WTC11 (cell line): ENCODE data around the gene EHD4. TPM values are rescaled to one million over a fixed set of nuclear protein-coding genes. Genes with fewer than 3 reads are reported as not detected.

Source experiments
- ATAC-seq: fragments of 200-7000 bp; cut with Tn5 transposase; 2 replicates; pipeline ENCODE4 v1.10.0; 2021; ENCODE audit warnings: mild to moderate bottlenecking, moderate library complexity
- CTCF ChIA-PET: fragments of 300-600 bp; sonication (Branson Sonifier 250); formaldehyde crosslinking; loops from one replicate; lab custom pipeline; 2021; ENCODE audit warnings: antibody characterized with exemption; lab: Charles Lee
- POLR2A ChIA-PET: fragments of 350-600 bp; sonication (Branson Sonifier 250); formaldehyde crosslinking; loops from one replicate; lab custom pipeline; 2021; ENCODE audit warnings: antibody characterized with exemption; lab: Charles Lee
- DNase-seq: peaks from one replicate; pipeline ENCODE4 v3.0.0; 2021; ENCODE audit warnings: low spot score
- H3K27ac Mint-ChIP-seq: 2 replicates; pipeline ENCODE4 v1.8.0; 2021; ENCODE audit warnings: mixed read lengths
- H3K27me3 Mint-ChIP-seq: 2 replicates; pipeline ENCODE4 v1.8.0; 2021; ENCODE audit warnings: low read depth, mild to moderate bottlenecking, moderate library complexity, mixed read lengths
- H3K36me3 Mint-ChIP-seq: 2 replicates; pipeline ENCODE4 v1.8.0; 2021; ENCODE audit warnings: mixed read lengths
- H3K4me1 Mint-ChIP-seq: 2 replicates; pipeline ENCODE4 v1.8.0; 2022; ENCODE audit warnings: mixed read lengths
- H3K4me3 Mint-ChIP-seq: 2 replicates; pipeline ENCODE4 v1.8.0; 2021; ENCODE audit warnings: mild to moderate bottlenecking, moderate library complexity, mixed read lengths
- H3K9me3 Mint-ChIP-seq: 2 replicates; pipeline ENCODE4 v1.8.0; 2021; ENCODE audit warnings: mixed read lengths
- ELF4 ChIP-seq: sonication (generic); formaldehyde crosslinking; IDR thresholded peaks from 2 replicates; pipeline ENCODE4 v1.8.1; 2022; ENCODE audit warnings: low read depth, mild to moderate bottlenecking, moderate library complexity, missing genetic modification reagents
- FOXJ3 ChIP-seq: sonication (generic); formaldehyde crosslinking; IDR thresholded peaks from 2 replicates; pipeline ENCODE4 v1.9.0; 2021; ENCODE audit warnings: missing genetic modification reagents, mild to moderate bottlenecking, borderline replicate concordance
- FOXP1 ChIP-seq: sonication (generic); formaldehyde crosslinking; IDR thresholded peaks from 2 replicates; pipeline ENCODE4 v1.8.0; 2022; ENCODE audit warnings: missing genetic modification reagents, mild to moderate bottlenecking, moderate library complexity, borderline replicate concordance
- IRF2 ChIP-seq: sonication (generic); formaldehyde crosslinking; IDR thresholded peaks from 2 replicates; pipeline ENCODE4 v1.8.0; 2022; ENCODE audit warnings: low read depth, missing genetic modification reagents, borderline replicate concordance
- JAZF1 ChIP-seq: fragments of 250-450 bp; sonication (Bioruptor Pico); IDR thresholded peaks from 2 replicates; pipeline ENCODE4 v1.9.0; 2021; ENCODE audit warnings: moderate library complexity, mild to moderate bottlenecking, inconsistent platforms
- JUN ChIP-seq: sonication (generic); formaldehyde crosslinking; IDR thresholded peaks from 2 replicates; pipeline ENCODE4 v1.8.0; 2023; ENCODE audit warnings: mild to moderate bottlenecking, missing genetic modification reagents
- MYBL2 ChIP-seq: sonication (generic); formaldehyde crosslinking; IDR thresholded peaks from 2 replicates; pipeline ENCODE4 v1.8.1; 2023; ENCODE audit warnings: mild to moderate bottlenecking, moderate library complexity, missing genetic modification reagents
- RELA ChIP-seq: sonication (generic); formaldehyde crosslinking; IDR thresholded peaks from 2 replicates; pipeline ENCODE4 v1.8.1; 2022; ENCODE audit warnings: missing genetic modification reagents, mild to moderate bottlenecking, borderline replicate concordance
- TCF7 ChIP-seq: sonication (generic); formaldehyde crosslinking; IDR thresholded peaks from 2 replicates; pipeline ENCODE4 v1.8.0; 2022; ENCODE audit warnings: mild to moderate bottlenecking, low read depth, missing genetic modification reagents, moderate library complexity
- ZNF121 ChIP-seq: sonication (generic); formaldehyde crosslinking; IDR thresholded peaks from 2 replicates; pipeline ENCODE4 v1.8.0; 2023; ENCODE audit warnings: missing genetic modification reagents
- ZNF219 ChIP-seq: sonication (generic); formaldehyde crosslinking; IDR thresholded peaks from 2 replicates; pipeline ENCODE4 v1.8.0; 2023; ENCODE audit warnings: missing genetic modification reagents, mild to moderate bottlenecking, borderline replicate concordance
- ZNF263 ChIP-seq: sonication (generic); formaldehyde crosslinking; IDR thresholded peaks from 2 replicates; pipeline ENCODE4 v1.8.1; 2022; ENCODE audit warnings: low read depth, mild to moderate bottlenecking, moderate library complexity, missing genetic modification reagents
- total RNA-seq: library from RNA; stranded (reverse); gene quantifications from 3 replicates; pipeline ENCODE4 v1.2.3, GENCODE V29; 2021
- TF ChIP-seq, protein P1 (sequence below): sonication (generic); formaldehyde crosslinking; IDR thresholded peaks from 2 replicates; pipeline ENCODE4 v1.8.1; 2022; ENCODE audit warnings: mild to moderate bottlenecking, missing genetic modification reagents, moderate library complexity, borderline replicate concordance
- TF ChIP-seq, protein P2 (sequence below): sonication (generic); formaldehyde crosslinking; IDR thresholded peaks from 2 replicates; pipeline ENCODE4 v1.8.1; 2023; ENCODE audit warnings: mild to moderate bottlenecking, moderate library complexity, missing genetic modification reagents
- TF ChIP-seq, protein P3 (sequence below): sonication (generic); formaldehyde crosslinking; IDR thresholded peaks from 2 replicates; pipeline ENCODE4 v1.8.0; 2023; ENCODE audit warnings: missing genetic modification reagents
- TF ChIP-seq, protein P4 (sequence below): sonication (generic); formaldehyde crosslinking; IDR thresholded peaks from 2 replicates; pipeline ENCODE4 v1.8.1; 2022; ENCODE audit warnings: missing genetic modification reagents, borderline replicate concordance
- TF ChIP-seq, protein P5 (sequence below): fragments of 250-450 bp; sonication (Bioruptor Pico); IDR thresholded peaks from 2 replicates; pipeline ENCODE4 v1.8.0; 2021; ENCODE audit warnings: mild to moderate bottlenecking
- TF ChIP-seq, protein P6 (sequence below): sonication (generic); formaldehyde crosslinking; IDR thresholded peaks from 2 replicates; pipeline ENCODE4 v1.8.0; 2022; ENCODE audit warnings: missing genetic modification reagents

The EHD4 gene
- total RNA-seq, 1 experiment from 2014 or later, result 23.9 TPM

DNA sequence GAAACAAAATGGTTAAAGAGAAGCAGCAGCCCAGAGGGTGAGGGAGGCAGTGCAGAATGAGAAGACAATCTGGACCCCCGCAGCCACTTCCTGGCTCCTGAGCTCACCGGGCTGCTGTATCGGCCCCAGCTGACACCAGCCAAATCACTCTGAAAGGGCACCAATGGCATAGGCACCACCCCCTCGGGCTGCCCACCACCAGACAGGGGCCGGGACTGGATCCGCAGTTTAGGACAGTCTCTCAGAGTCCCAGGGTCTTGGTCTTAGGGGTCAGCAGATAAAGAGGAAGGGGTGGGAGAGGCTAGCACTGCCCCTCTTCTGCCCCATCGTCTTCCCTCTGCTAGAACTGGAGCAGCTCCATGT, 17.9 kb upstream of the EHD4 start:
- no peak for TF ChIP-seq TCF7 (CRISPR knock-in tag)
- TF ChIP-seq, protein P1, sequence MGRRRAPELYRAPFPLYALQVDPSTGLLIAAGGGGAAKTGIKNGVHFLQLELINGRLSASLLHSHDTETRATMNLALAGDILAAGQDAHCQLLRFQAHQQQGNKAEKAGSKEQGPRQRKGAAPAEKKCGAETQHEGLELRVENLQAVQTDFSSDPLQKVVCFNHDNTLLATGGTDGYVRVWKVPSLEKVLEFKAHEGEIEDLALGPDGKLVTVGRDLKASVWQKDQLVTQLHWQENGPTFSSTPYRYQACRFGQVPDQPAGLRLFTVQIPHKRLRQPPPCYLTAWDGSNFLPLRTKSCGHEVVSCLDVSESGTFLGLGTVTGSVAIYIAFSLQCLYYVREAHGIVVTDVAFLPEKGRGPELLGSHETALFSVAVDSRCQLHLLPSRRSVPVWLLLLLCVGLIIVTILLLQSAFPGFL, result no peak
- no peak for TF ChIP-seq RELA (CRISPR knock-in tag)
- TF ChIP-seq, protein P2, sequence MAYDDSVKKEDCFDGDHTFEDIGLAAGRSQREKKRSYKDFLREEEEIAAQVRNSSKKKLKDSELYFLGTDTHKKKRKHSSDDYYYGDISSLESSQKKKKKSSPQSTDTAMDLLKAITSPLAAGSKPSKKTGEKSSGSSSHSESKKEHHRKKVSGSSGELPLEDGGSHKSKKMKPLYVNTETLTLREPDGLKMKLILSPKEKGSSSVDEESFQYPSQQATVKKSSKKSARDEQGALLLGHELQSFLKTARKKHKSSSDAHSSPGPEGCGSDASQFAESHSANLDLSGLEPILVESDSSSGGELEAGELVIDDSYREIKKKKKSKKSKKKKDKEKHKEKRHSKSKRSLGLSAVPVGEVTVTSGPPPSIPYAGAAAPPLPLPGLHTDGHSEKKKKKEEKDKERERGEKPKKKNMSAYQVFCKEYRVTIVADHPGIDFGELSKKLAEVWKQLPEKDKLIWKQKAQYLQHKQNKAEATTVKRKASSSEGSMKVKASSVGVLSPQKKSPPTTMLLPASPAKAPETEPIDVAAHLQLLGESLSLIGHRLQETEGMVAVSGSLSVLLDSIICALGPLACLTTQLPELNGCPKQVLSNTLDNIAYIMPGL (CRISPR knock-in tag), result no peak
- TF ChIP-seq, protein P3, sequence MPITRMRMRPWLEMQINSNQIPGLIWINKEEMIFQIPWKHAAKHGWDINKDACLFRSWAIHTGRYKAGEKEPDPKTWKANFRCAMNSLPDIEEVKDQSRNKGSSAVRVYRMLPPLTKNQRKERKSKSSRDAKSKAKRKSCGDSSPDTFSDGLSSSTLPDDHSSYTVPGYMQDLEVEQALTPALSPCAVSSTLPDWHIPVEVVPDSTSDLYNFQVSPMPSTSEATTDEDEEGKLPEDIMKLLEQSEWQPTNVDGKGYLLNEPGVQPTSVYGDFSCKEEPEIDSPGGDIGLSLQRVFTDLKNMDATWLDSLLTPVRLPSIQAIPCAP (CRISPR knock-in tag), result no peak
- no peak for TF ChIP-seq FOXJ3 (CRISPR knock-in tag)
- TF ChIP-seq ZNF263, result no peak
- no peak for TF ChIP-seq ZNF219 (CRISPR knock-in tag)
- no peak for TF ChIP-seq MYBL2 (CRISPR knock-in tag)
- TF ChIP-seq JUN (CRISPR knock-in tag), result no peak
- TF ChIP-seq FOXP1 (CRISPR knock-in tag), result no peak
- TF ChIP-seq, protein P4, sequence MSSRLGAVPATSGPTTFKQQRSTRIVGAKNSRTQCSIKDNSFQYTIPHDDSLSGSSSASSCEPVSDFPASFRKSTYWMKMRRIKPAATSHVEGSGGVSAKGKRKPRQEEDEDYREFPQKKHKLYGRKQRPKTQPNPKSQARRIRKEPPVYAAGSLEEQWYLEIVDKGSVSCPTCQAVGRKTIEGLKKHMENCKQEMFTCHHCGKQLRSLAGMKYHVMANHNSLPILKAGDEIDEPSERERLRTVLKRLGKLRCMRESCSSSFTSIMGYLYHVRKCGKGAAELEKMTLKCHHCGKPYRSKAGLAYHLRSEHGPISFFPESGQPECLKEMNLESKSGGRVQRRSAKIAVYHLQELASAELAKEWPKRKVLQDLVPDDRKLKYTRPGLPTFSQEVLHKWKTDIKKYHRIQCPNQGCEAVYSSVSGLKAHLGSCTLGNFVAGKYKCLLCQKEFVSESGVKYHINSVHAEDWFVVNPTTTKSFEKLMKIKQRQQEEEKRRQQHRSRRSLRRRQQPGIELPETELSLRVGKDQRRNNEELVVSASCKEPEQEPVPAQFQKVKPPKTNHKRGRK (CRISPR knock-in tag), result no peak
- no peak for TF ChIP-seq JAZF1 (CRISPR knock-in tag)
- TF ChIP-seq, protein P5, sequence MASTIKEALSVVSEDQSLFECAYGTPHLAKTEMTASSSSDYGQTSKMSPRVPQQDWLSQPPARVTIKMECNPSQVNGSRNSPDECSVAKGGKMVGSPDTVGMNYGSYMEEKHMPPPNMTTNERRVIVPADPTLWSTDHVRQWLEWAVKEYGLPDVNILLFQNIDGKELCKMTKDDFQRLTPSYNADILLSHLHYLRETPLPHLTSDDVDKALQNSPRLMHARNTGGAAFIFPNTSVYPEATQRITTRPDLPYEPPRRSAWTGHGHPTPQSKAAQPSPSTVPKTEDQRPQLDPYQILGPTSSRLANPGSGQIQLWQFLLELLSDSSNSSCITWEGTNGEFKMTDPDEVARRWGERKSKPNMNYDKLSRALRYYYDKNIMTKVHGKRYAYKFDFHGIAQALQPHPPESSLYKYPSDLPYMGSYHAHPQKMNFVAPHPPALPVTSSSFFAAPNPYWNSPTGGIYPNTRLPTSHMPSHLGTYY (CRISPR knock-in tag), result no peak
- TF ChIP-seq IRF2, result no peak
- TF ChIP-seq, protein P6, sequence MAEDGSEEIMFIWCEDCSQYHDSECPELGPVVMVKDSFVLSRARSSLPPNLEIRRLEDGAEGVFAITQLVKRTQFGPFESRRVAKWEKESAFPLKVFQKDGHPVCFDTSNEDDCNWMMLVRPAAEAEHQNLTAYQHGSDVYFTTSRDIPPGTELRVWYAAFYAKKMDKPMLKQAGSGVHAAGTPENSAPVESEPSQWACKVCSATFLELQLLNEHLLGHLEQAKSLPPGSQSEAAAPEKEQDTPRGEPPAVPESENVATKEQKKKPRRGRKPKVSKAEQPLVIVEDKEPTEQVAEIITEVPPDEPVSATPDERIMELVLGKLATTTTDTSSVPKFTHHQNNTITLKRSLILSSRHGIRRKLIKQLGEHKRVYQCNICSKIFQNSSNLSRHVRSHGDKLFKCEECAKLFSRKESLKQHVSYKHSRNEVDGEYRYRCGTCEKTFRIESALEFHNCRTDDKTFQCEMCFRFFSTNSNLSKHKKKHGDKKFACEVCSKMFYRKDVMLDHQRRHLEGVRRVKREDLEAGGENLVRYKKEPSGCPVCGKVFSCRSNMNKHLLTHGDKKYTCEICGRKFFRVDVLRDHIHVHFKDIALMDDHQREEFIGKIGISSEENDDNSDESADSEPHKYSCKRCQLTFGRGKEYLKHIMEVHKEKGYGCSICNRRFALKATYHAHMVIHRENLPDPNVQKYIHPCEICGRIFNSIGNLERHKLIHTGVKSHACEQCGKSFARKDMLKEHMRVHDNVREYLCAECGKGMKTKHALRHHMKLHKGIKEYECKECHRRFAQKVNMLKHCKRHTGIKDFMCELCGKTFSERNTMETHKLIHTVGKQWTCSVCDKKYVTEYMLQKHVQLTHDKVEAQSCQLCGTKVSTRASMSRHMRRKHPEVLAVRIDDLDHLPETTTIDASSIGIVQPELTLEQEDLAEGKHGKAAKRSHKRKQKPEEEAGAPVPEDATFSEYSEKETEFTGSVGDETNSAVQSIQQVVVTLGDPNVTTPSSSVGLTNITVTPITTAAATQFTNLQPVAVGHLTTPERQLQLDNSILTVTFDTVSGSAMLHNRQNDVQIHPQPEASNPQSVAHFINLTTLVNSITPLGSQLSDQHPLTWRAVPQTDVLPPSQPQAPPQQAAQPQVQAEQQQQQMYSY (CRISPR knock-in tag), result no peak
- no peak for TF ChIP-seq ELF4
- TF ChIP-seq ZNF121 (CRISPR knock-in tag), result no peak
- Mint-ChIP-seq H3K4me3 (no peak overlapping the region), H3K27me3 (no peaks in the 10 kb centered on the region; the same call in 1 of the 2 replicates), H3K36me3 (no peaks in the 10 kb centered on the region), H3K9me3 (no peaks in the 10 kb centered on the region), H3K27ac (no peak overlapping the region), H3K4me1 (peaks cover 6% of the 10 kb centered on the region)
- DNase-seq (no peak), ATAC-seq (no peak; the same call in 1 of the 2 replicates)
- ChIA-PET POLR2A (interaction anchor here (0.7 to 1.2 kb wide), 3 partner anchors 18 to 90 kb away, joined by 3 to 8 read pairs (median 4); partner anchors contain the start of gene EHD4), CTCF (interaction anchor here (0.6 to 7.5 kb wide), 35 partner anchors 8 to 395 kb away, joined by 3 to 121 read pairs (median 7); partner anchors contain the start of gene EHD4)
